IPS-18a (cell line): Measurements from ENCODE around the gene CD247.

Experiments
- H3K27ac ChIP-seq: one replicate; pipeline ENCODE4 v1.5.1; 2013; ENCODE audit warnings: low read length
- H3K27me3 ChIP-seq: one replicate; pipeline ENCODE4 v1.6.1; 2013; ENCODE audit warnings: mild to moderate bottlenecking, low read length; ENCODE audit not compliant: control insufficient read depth, insufficient read depth
- H3K36me3 ChIP-seq: one replicate; pipeline ENCODE4 v1.6.1; 2013; ENCODE audit warnings: low read depth, low read length; ENCODE audit not compliant: control insufficient read depth
- H3K4me1 ChIP-seq: one replicate; pipeline ENCODE4 v1.6.1; 2013; ENCODE audit warnings: low read depth, low read length; ENCODE audit not compliant: control insufficient read depth
- H3K4me3 ChIP-seq: one replicate; pipeline ENCODE4 v1.5.1; 2013; ENCODE audit warnings: low read length
- H3K9ac ChIP-seq: one replicate; pipeline ENCODE4 v1.6.1; 2013; ENCODE audit warnings: mild to moderate bottlenecking, low read length, moderate library complexity
- H3K9me3 ChIP-seq: one replicate; pipeline ENCODE4 v1.6.1; 2013; ENCODE audit warnings: low read depth, low read length; ENCODE audit not compliant: control insufficient read depth

The CD247 gene

GRCh38 chr1:167453123-167453522 is 65.2 kb downstream of the CD247 start:
- H3K9me3 ChIP-seq: no peaks in the 10 kb centered on the region
- peaks cover 46% of the 10 kb centered on the region for H3K27me3 ChIP-seq
- H3K4me3 ChIP-seq: no peak overlapping the region
- H3K4me1 ChIP-seq: peaks cover 4% of the 10 kb centered on the region
- H3K36me3 ChIP-seq: no peaks in the 10 kb centered on the region
- no peak overlapping the region for H3K27ac ChIP-seq
- H3K9ac ChIP-seq: no peak overlapping the region

GRCh38 chr1:167452483-167452882 is 65.8 kb downstream of the CD247 start:
- Histone ChIP-seq H3K27me3 (peaks cover 41% of the 10 kb centered on the region), H3K4me3 (no peak overlapping the region), H3K27ac (no peak overlapping the region), H3K9me3 (no peaks in the 10 kb centered on the region), H3K9ac (no peak overlapping the region), H3K4me1 (peaks cover 4% of the 10 kb centered on the region), H3K36me3 (no peaks in the 10 kb centered on the region)

GRCh38 chr1:167450843-167451242 is 67.5 kb downstream of the CD247 start:
- H3K4me1 ChIP-seq: no peaks in the 10 kb centered on the region
- no peaks in the 10 kb centered on the region for H3K9me3 ChIP-seq
- H3K27ac ChIP-seq: no peak overlapping the region
- no peaks in the 10 kb centered on the region for H3K36me3 ChIP-seq
- peaks cover 25% of the 10 kb centered on the region for H3K27me3 ChIP-seq
- H3K9ac ChIP-seq: no peak overlapping the region
- H3K4me3 ChIP-seq: no peak overlapping the region

GRCh38 chr1:167447521-167448136 is 70.7 kb downstream of the CD247 start:
- no peaks in the 10 kb centered on the region for H3K9me3 ChIP-seq
- no peak overlapping the region for H3K4me3 ChIP-seq
- H3K9ac ChIP-seq: no peak overlapping the region
- H3K4me1 ChIP-seq: no peaks in the 10 kb centered on the region
- no peak overlapping the region for H3K27ac ChIP-seq
- H3K27me3 ChIP-seq: no peaks in the 10 kb centered on the region
- H3K36me3 ChIP-seq: no peaks in the 10 kb centered on the region

- H3K36me3 ChIP-seq: no peaks in the 10 kb centered on the region
- no peak overlapping the region for H3K4me3 ChIP-seq
- no peak overlapping the region for H3K27ac ChIP-seq
- no peaks in the 10 kb centered on the region for H3K27me3 ChIP-seq
- no peak overlapping the region for H3K9ac ChIP-seq
- H3K4me1 ChIP-seq: no peaks in the 10 kb centered on the region
- no peaks in the 10 kb centered on the region for H3K9me3 ChIP-seq
Observed at GRCh38 chr1:167446966-167447365, 71.4 kb downstream of the CD247 start.

GRCh38 chr1:167443757-167444156 is 74.6 kb downstream of the CD247 start:
- no peak overlapping the region for H3K4me3 ChIP-seq
- H3K4me1 ChIP-seq: no peaks in the 10 kb centered on the region
- no peaks in the 10 kb centered on the region for H3K9me3 ChIP-seq
- H3K27ac ChIP-seq: no peak overlapping the region
- H3K36me3 ChIP-seq: no peaks in the 10 kb centered on the region
- H3K9ac ChIP-seq: no peak overlapping the region
- H3K27me3 ChIP-seq: peaks cover 20% of the 10 kb centered on the region

- Histone ChIP-seq H3K27me3 (peaks cover 28% of the 10 kb centered on the region), H3K9ac (no peak overlapping the region), H3K36me3 (no peaks in the 10 kb centered on the region), H3K4me3 (no peak overlapping the region), H3K4me1 (no peaks in the 10 kb centered on the region), H3K27ac (no peak overlapping the region), H3K9me3 (no peaks in the 10 kb centered on the region)
Observed at GRCh38 chr1:167442854-167443565, 75.3 kb downstream of the CD247 start.

GRCh38 chr1:167442142-167442848 is 76.0 kb downstream of the CD247 start:
- Histone ChIP-seq H3K9me3 (no peaks in the 10 kb centered on the region), H3K36me3 (no peaks in the 10 kb centered on the region), H3K27me3 (peaks cover 29% of the 10 kb centered on the region), H3K27ac (no peak overlapping the region), H3K9ac (no peak overlapping the region), H3K4me1 (no peaks in the 10 kb centered on the region), H3K4me3 (no peak overlapping the region)

- no peak overlapping the region for H3K27ac ChIP-seq
- no peaks in the 10 kb centered on the region for H3K4me1 ChIP-seq
- H3K9ac ChIP-seq: no peak overlapping the region
- no peaks in the 10 kb centered on the region for H3K36me3 ChIP-seq
- peaks cover 29% of the 10 kb centered on the region for H3K27me3 ChIP-seq
- H3K4me3 ChIP-seq: no peak overlapping the region
- no peaks in the 10 kb centered on the region for H3K9me3 ChIP-seq
Observed at GRCh38 chr1:167441222-167441621, 77.1 kb downstream of the CD247 start.

- no peak overlapping the region for H3K4me3 ChIP-seq
- no peak overlapping the region for H3K27ac ChIP-seq
- no peaks in the 10 kb centered on the region for H3K4me1 ChIP-seq
- H3K9me3 ChIP-seq: no peaks in the 10 kb centered on the region
- peaks cover 29% of the 10 kb centered on the region for H3K27me3 ChIP-seq
- no peak overlapping the region for H3K9ac ChIP-seq
- H3K36me3 ChIP-seq: no peaks in the 10 kb centered on the region
Observed at GRCh38 chr1:167440776-167441175, 77.6 kb downstream of the CD247 start.

- H3K4me1 ChIP-seq: no peaks in the 10 kb centered on the region
- no peak overlapping the region for H3K9ac ChIP-seq
- no peak overlapping the region for H3K27ac ChIP-seq
Observed at GRCh38 chr1:167440345-167440744, 78.0 kb downstream of the CD247 start.

More at GRCh38 chr1:167440345-167440744, 78.0 kb downstream of the CD247 start:
- peaks cover 29% of the 10 kb centered on the region for H3K27me3 ChIP-seq
- H3K36me3 ChIP-seq: no peaks in the 10 kb centered on the region
- H3K4me3 ChIP-seq: no peak overlapping the region
- H3K9me3 ChIP-seq: no peaks in the 10 kb centered on the region
